NT2/D1 (cell line): ENCODE results near the gene LRBA.

ENCODE experiments used
- DNase-seq: peaks from one replicate; pipeline ENCODE4 v3.0.0-alpha.2; 2011; ENCODE audit warnings: low read depth, low spot score
- H3K27me3 ChIP-seq: 2 replicates; pipeline ENCODE4 v1.6.0; 2011; ENCODE audit warnings: mild to moderate bottlenecking; ENCODE audit not compliant: insufficient read length, insufficient read depth
- H3K36me3 ChIP-seq: 2 replicates; pipeline ENCODE4 v1.6.1; 2011; ENCODE audit warnings: mild to moderate bottlenecking, low read length, mixed read lengths; ENCODE audit not compliant: insufficient read depth, insufficient read length
- H3K4me1 ChIP-seq: 2 replicates; pipeline ENCODE4 v1.5.1; 2011; ENCODE audit not compliant: insufficient read depth, insufficient read length
- H3K4me3 ChIP-seq: 2 replicates; pipeline ENCODE4 v1.5.1; 2011; ENCODE audit warnings: low read depth; ENCODE audit not compliant: insufficient read length
- H3K9ac ChIP-seq: 2 replicates; pipeline ENCODE4 v1.6.0; 2011; ENCODE audit warnings: low read depth; ENCODE audit not compliant: insufficient read length
- H3K9me3 ChIP-seq: 2 replicates; pipeline ENCODE4 v1.5.1; 2011; ENCODE audit warnings: mild to moderate bottlenecking, low read length; ENCODE audit not compliant: insufficient read depth
- SUZ12 ChIP-seq: IDR thresholded peaks from 2 replicates; pipeline ENCODE4 v1.6.1; 2011; ENCODE audit not compliant: insufficient read length, insufficient read depth; ENCODE audit errors: extremely low read depth
- YY1 ChIP-seq: IDR thresholded peaks from 2 replicates; pipeline ENCODE4 v1.6.1; 2011; ENCODE audit not compliant: insufficient read length, insufficient read depth
- ZNF274 ChIP-seq: IDR thresholded peaks from 2 replicates; pipeline ENCODE4 v1.6.1; 2011; ENCODE audit warnings: mild to moderate bottlenecking, low read depth, low read length

Gene LRBA

GRCh38 chr4:151043803-151044515 is 28.9 kb upstream of the LRBA start:
- no peak for DNase-seq
- H3K9me3 ChIP-seq = no peaks in the 10 kb centered on the region
- no peak for TF ChIP-seq ZNF274
- no peak for TF ChIP-seq YY1
- TF ChIP-seq SUZ12 = no peak
- H3K9ac ChIP-seq = no peak overlapping the region
- H3K4me3 ChIP-seq = no peak overlapping the region
- H3K4me1 ChIP-seq = peaks cover 5% of the 10 kb centered on the region
- no peaks in the 10 kb centered on the region for H3K36me3 ChIP-seq
- H3K27me3 ChIP-seq = no peaks in the 10 kb centered on the region

- TF ChIP-seq YY1 = no peak
- no peak for TF ChIP-seq ZNF274
- TF ChIP-seq SUZ12 = no peak
- Histone ChIP-seq H3K27me3 (no peaks in the 10 kb centered on the region), H3K9ac (no peak overlapping the region), H3K4me3 (no peak overlapping the region), H3K36me3 (no peaks in the 10 kb centered on the region), H3K9me3 (no peaks in the 10 kb centered on the region), H3K4me1 (no peaks in the 10 kb centered on the region)
- no peak for DNase-seq
Measured at GRCh38 chr4:151039733-151040132, 24.6 kb upstream of the LRBA start.

GRCh38 chr4:151038452-151039157 is 23.5 kb upstream of the LRBA start:
- Histone ChIP-seq H3K4me3 (no peak overlapping the region), H3K9ac (no peak overlapping the region), H3K36me3 (no peaks in the 10 kb centered on the region), H3K27me3 (no peaks in the 10 kb centered on the region), H3K4me1 (no peaks in the 10 kb centered on the region), H3K9me3 (no peaks in the 10 kb centered on the region)
- no peak for DNase-seq
- TF ChIP-seq SUZ12 = no peak
- no peak for TF ChIP-seq ZNF274
- no peak for TF ChIP-seq YY1

GRCh38 chr4:151035911-151036310 is 20.8 kb upstream of the LRBA start:
- H3K36me3 ChIP-seq = no peaks in the 10 kb centered on the region
- no peaks in the 10 kb centered on the region for H3K9me3 ChIP-seq
- H3K9ac ChIP-seq = no peak overlapping the region
- H3K4me1 ChIP-seq = no peaks in the 10 kb centered on the region
- no peaks in the 10 kb centered on the region for H3K27me3 ChIP-seq
- no peak for DNase-seq
- H3K4me3 ChIP-seq = no peak overlapping the region
- TF ChIP-seq YY1 (no peak), ZNF274 (no peak), SUZ12 (no peak)

- TF ChIP-seq YY1 (no peak), SUZ12 (no peak)
- Histone ChIP-seq H3K4me3 (no peak overlapping the region), H3K9me3 (no peaks in the 10 kb centered on the region), H3K9ac (no peak overlapping the region), H3K36me3 (no peaks in the 10 kb centered on the region), H3K4me1 (no peaks in the 10 kb centered on the region), H3K27me3 (no peaks in the 10 kb centered on the region)
- DNase-seq = no peak
Measured at GRCh38 chr4:151035328-151035727, 20.2 kb upstream of the LRBA start.

GRCh38 chr4:151034829-151035228 is 19.7 kb upstream of the LRBA start:
- Histone ChIP-seq H3K9ac (no peak overlapping the region), H3K9me3 (no peaks in the 10 kb centered on the region), H3K4me3 (no peak overlapping the region), H3K4me1 (no peaks in the 10 kb centered on the region), H3K36me3 (no peaks in the 10 kb centered on the region), H3K27me3 (no peaks in the 10 kb centered on the region)
- DNase-seq = no peak
- TF ChIP-seq ZNF274 (no peak), YY1 (no peak), SUZ12 (no peak)

GRCh38 chr4:151031831-151032605 is 16.9 kb upstream of the LRBA start:
- Histone ChIP-seq H3K9ac (no peak overlapping the region), H3K27me3 (no peaks in the 10 kb centered on the region), H3K4me3 (no peak overlapping the region), H3K4me1 (no peaks in the 10 kb centered on the region), H3K9me3 (no peaks in the 10 kb centered on the region), H3K36me3 (no peaks in the 10 kb centered on the region)
- no peak for DNase-seq
- TF ChIP-seq YY1 (no peak), SUZ12 (no peak), ZNF274 (no peak)
